Measurements from ENCODE around the gene ZBTB7B. TPM values are rescaled to one million over a fixed set of nuclear protein-coding genes. Genes with fewer than 3 reads are reported as not detected.

ZBTB7B gene
- total and polyA plus RNA-seq, 9 of the 15 experiments (the other 6 are each of a cell fraction or from before 2014, with no cell fraction given): 0.04 to 46.5 (median 15.2) TPM

- TF ChIP-seq SIN3A (IDR thresholded peaks at IDR 0.05; ENCODE audit: borderline replicate concordance in 2 of 2, control insufficient read depth in 1 of 2, low read depth in 2 of 2, low read length in 2 of 2) (no peak), JUND (IDR thresholded peaks at IDR 0.05; ENCODE audit: borderline replicate concordance, low read depth, low read length) (peak; percentile 78), JUND (tag; IDR thresholded peaks at IDR 0.05; ENCODE audit: borderline replicate concordance, low read depth, low read length) (peak; percentile 76; the same call in 1 of the 3 replicates), RAD51 (IDR thresholded peaks at IDR 0.05; ENCODE audit: borderline replicate concordance, low read depth) (no peak), ZNF384 (IDR thresholded peaks at IDR 0.05; ENCODE audit: low read depth, low read length) (no peak), JUN (IDR thresholded peaks at IDR 0.05; ENCODE audit: borderline replicate concordance, low read depth, low read length) (peak; percentile 53; the same call in 1 of the 2 replicates), JUN (CRISPR knock-in tag; IDR thresholded peaks at IDR 0.05; ENCODE audit: borderline replicate concordance) (no peak), FOXK2 (conservative IDR thresholded peaks at IDR 0.05 in 1 of 2, IDR thresholded peaks at IDR 0.05 in 1 of 2; ENCODE audit: low read depth in 2 of 2) (no peak), ZBED1 (IDR thresholded peaks at IDR 0.05) (no peak), ATF7 (IDR thresholded peaks at IDR 0.05) (peak; percentile 88), PCBP1 (IDR thresholded peaks at IDR 0.05; ENCODE audit: low read depth, low read length, poor library complexity, severe bottlenecking) (no peak), CTCF (IDR thresholded peaks at IDR 0.05 in 2 of 3, conservative IDR thresholded peaks at IDR 0.05 in 1 of 3; ENCODE audit: insufficient read depth in 2 of 3, low read depth in 1 of 3, low read length in 3 of 3) (peak; percentile 76 to 92 (median 84)), ZNF586 (CRISPR knock-in tag; conservative IDR thresholded peaks at IDR 0.05) (no peak)
- TF ChIP-seq, protein P1, sequence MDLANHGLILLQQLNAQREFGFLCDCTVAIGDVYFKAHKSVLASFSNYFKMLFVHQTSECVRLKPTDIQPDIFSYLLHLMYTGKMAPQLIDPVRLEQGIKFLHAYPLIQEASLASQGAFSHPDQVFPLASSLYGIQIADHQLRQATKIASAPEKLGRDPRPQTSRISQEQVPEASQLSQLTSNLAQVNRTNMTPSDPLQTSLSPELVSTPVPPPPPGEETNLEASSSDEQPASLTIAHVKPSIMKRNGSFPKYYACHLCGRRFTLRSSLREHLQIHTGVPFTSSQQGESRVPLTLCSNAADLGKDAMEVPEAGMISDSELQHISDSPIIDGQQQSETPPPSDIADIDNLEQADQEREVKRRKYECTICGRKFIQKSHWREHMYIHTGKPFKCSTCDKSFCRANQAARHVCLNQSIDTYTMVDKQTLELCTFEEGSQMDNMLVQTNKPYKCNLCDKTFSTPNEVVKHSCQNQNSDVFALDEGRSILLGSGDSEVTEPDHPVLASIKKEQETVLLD (IDR thresholded peaks at IDR 0.05): no peak
- TF ChIP-seq, protein P2, sequence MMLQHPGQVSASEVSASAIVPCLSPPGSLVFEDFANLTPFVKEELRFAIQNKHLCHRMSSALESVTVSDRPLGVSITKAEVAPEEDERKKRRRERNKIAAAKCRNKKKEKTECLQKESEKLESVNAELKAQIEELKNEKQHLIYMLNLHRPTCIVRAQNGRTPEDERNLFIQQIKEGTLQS (IDR thresholded peaks at IDR 0.05): peak; percentile 73
- TF ChIP-seq, protein P2 (CRISPR knock-in tag; conservative IDR thresholded peaks at IDR 0.05): no peak
- TF ChIP-seq, protein P3, sequence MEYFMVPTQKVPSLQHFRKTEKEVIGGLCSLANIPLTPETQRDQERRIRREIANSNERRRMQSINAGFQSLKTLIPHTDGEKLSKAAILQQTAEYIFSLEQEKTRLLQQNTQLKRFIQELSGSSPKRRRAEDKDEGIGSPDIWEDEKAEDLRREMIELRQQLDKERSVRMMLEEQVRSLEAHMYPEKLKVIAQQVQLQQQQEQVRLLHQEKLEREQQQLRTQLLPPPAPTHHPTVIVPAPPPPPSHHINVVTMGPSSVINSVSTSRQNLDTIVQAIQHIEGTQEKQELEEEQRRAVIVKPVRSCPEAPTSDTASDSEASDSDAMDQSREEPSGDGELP (CRISPR knock-in tag; IDR thresholded peaks at IDR 0.05; ENCODE audit: borderline replicate concordance): peak; percentile 94
- TF ChIP-seq, protein P4, sequence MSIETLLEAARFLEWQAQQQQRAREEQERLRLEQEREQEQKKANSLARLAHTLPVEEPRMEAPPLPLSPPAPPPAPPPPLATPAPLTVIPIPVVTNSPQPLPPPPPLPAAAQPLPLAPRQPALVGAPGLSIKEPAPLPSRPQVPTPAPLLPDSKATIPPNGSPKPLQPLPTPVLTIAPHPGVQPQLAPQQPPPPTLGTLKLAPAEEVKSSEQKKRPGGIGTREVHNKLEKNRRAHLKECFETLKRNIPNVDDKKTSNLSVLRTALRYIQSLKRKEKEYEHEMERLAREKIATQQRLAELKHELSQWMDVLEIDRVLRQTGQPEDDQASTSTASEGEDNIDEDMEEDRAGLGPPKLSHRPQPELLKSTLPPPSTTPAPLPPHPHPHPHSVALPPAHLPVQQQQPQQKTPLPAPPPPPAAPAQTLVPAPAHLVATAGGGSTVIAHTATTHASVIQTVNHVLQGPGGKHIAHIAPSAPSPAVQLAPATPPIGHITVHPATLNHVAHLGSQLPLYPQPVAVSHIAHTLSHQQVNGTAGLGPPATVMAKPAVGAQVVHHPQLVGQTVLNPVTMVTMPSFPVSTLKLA (conservative IDR thresholded peaks at IDR 0.05): peak in 1 of 2 experiments; percentile 30; a peak in 1 of 4 replicates
These were observed 42.4 kb downstream of the ZBTB7B start (continued) for GRCh38 chr1:155044812-155045657.

Measured in K562 (cell line).